ENCODE data around the gene PRKD1. TPM values are rescaled to one million over a fixed set of nuclear protein-coding genes. Genes with fewer than 3 reads are reported as not detected.
A peak's percentile ranks its signal among the peaks of the same experiment; 100 is the strongest.

Gene PRKD1
- polyA plus RNA-seq (2013, experiment 1 of 2): 19.8 TPM
- polyA plus RNA-seq (2013, experiment 2 of 2): 16.4 TPM

DNA sequence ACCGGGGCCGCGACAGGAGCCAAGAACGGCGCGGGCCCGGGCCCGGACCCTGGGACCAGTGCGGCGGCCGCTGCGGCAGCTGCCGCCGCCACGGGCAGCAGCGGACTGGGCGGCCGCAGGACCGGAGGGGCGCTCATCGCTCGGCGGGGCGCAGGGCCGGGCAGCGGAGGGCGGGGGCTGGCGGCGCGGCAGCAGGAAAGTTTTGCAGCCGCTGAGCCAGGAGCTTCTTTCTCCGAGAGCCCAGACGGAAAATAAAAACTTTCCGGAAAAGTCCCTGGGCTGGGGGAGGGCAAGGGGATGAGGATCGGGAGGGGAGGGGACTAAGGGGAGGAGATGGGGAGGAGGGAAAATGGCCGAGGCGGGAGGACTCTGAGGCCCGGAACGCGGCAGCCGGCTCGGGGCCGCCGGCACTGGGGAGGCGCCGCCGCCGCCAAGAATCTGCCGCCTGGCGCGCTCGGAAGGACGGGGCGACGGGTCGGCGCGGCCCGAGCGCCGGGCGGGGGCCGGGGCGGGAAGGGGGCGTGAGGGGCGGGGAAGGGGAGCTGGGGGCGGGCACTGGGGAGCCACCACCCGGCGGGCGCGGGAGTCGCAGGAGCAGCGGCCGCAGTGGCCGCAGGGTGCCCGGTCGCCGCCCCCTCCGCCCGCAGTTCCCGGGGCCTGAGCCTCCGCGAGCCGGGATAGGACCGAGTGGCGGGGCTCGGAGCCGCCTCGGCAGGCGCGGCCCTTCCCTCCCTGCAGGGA lies at the start of gene PRKD1:
Gene PRKD1, minus strand, starts transcription at position 472 of the 741 bp plus-strand sequence.
- H3K9me3 ChIP-seq (ENCODE audit: control insufficient read depth, low read length): no peaks in the 10 kb centered on the region
- peak within 1 kb of the TSS; percentile 66 for H3K27ac ChIP-seq (ENCODE audit: low read depth, low read length, severe bottlenecking)
- peaks cover 23% of the 10 kb centered on the region for H3K4me1 ChIP-seq (ENCODE audit: control insufficient read depth, insufficient read depth, low read length, poor library complexity, severe bottlenecking)
- WGBS, 2 experiments (ENCODE audit: insufficient coverage in 2 of 2): 0 to 1% methylated on average over 43 to 46 of the region's 91 CpGs
- no peaks in the 10 kb centered on the region for H3K36me3 ChIP-seq (ENCODE audit: control insufficient read depth, insufficient read depth, low read length)
- peak within 1 kb of the TSS; percentile 72 for H3K4me3 ChIP-seq (ENCODE audit: extremely low read depth, insufficient read depth, low read length, poor library complexity, severe bottlenecking)

DNA sequence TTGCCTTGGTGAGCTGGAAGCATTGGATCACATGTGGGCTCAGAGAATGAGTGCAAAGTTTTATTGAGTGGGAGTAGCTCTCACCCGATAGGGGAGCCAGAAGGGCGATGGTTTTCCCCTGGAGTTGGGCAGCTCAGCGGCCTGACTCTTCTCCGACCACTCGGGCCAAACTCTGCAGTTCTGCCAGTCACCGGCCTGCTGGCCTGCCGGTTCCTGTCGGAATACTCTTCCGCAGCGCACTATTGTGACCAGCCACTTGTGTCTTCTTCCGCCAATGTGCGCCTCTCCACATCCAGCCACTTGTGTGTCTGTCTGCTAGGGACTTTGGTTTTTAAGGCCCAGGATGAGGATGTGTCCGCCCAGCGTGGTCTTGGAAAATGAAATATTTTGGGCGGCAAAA lies 43.5 kb upstream of the PRKD1 start:
- 96 to 99% methylated on average over 10 to 15 of the region's 15 CpGs for WGBS, 2 experiments (ENCODE audit: insufficient coverage in 2 of 2)
- no peak overlapping the region for H3K4me3 ChIP-seq (ENCODE audit: extremely low read depth, insufficient read depth, low read length, poor library complexity, severe bottlenecking)
- H3K27ac ChIP-seq (ENCODE audit: low read depth, low read length, severe bottlenecking): no peak overlapping the region
- no peaks in the 10 kb centered on the region for H3K4me1 ChIP-seq (ENCODE audit: control insufficient read depth, insufficient read depth, low read length, poor library complexity, severe bottlenecking)
- no peaks in the 10 kb centered on the region for H3K9me3 ChIP-seq (ENCODE audit: control insufficient read depth, low read length)
- H3K36me3 ChIP-seq (ENCODE audit: control insufficient read depth, insufficient read depth, low read length): no peaks in the 10 kb centered on the region

DNA sequence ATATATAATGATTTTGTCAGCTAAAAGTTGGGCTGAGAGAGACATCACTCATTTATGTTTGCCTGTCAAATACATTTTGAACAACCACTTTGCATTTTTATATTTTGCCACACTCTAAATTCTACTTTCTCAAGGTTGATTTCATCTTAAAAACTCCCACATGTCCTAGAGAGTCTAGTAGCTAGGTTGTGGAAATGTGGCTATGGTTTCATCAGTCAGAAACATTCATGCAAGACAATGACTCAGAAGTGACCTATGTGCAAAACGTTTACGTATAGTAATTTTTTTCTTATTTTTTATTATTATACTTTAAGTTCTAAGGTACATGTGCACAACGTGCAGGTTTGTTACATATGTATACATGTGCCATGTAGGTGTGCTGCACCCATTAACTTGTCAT lies 27.4 kb upstream of the PRKD1 start:
- H3K27ac ChIP-seq (ENCODE audit: low read depth, low read length, severe bottlenecking): no peak overlapping the region
- no peak overlapping the region for H3K4me3 ChIP-seq (ENCODE audit: extremely low read depth, insufficient read depth, low read length, poor library complexity, severe bottlenecking)
- no CpG with 5 or more reads among the region's 3 CpGs for WGBS, 2 experiments (ENCODE audit: insufficient coverage in 2 of 2)
- H3K4me1 ChIP-seq (ENCODE audit: control insufficient read depth, insufficient read depth, low read length, poor library complexity, severe bottlenecking): no peaks in the 10 kb centered on the region
- H3K9me3 ChIP-seq (ENCODE audit: control insufficient read depth, low read length): no peaks in the 10 kb centered on the region
- no peaks in the 10 kb centered on the region for H3K36me3 ChIP-seq (ENCODE audit: control insufficient read depth, insufficient read depth, low read length)

DNA sequence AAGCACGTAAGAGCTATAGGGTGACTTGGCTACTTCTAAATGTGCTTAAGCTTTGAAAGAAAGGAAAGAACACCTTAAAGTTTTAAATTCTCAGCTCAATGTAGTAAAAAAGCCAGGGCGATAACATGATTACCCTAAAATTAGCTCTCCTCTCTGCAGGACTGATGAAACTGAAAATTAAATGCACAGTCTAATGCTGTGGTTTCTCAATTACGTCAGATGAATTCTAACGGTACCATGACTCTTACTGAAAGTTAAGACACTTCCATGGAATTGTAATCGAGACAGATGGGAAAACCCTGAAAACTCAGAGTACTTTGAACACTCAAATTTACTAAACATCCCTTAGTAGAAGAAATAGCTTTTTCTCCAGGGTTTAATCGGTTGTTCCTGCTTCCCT lies 25.9 kb upstream of the PRKD1 start:
- 79 to 85% methylated on average over 5 to 6 of the region's 6 CpGs for WGBS, 2 experiments (ENCODE audit: insufficient coverage in 2 of 2)
- H3K4me1 ChIP-seq (ENCODE audit: control insufficient read depth, insufficient read depth, low read length, poor library complexity, severe bottlenecking): no peaks in the 10 kb centered on the region
- H3K9me3 ChIP-seq (ENCODE audit: control insufficient read depth, low read length): no peaks in the 10 kb centered on the region
- no peak overlapping the region for H3K27ac ChIP-seq (ENCODE audit: low read depth, low read length, severe bottlenecking)
- H3K36me3 ChIP-seq (ENCODE audit: control insufficient read depth, insufficient read depth, low read length): no peaks in the 10 kb centered on the region
- H3K4me3 ChIP-seq (ENCODE audit: extremely low read depth, insufficient read depth, low read length, poor library complexity, severe bottlenecking): no peak overlapping the region

DNA sequence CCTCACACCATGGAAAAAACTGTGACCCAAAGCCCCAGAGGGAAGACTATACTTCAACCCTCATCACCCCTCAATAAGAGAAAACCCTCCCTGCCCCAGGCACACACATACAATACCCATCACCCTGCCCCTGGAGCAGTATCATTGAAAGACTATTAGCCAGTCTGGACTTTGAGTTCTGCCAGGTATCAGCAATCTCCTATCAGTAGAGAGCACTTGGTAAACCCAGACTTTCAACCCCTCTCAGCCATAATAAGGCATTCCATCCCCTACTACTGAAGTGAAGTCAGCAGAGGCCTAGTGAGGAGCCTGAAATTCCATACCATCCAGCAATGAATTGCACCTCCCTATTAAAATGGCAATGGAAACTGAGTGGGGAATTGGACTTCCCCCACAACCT lies 16.4 kb upstream of the PRKD1 start:
- H3K9me3 ChIP-seq (ENCODE audit: control insufficient read depth, low read length): no peaks in the 10 kb centered on the region
- H3K27ac ChIP-seq (ENCODE audit: low read depth, low read length, severe bottlenecking): no peak overlapping the region

DNA sequence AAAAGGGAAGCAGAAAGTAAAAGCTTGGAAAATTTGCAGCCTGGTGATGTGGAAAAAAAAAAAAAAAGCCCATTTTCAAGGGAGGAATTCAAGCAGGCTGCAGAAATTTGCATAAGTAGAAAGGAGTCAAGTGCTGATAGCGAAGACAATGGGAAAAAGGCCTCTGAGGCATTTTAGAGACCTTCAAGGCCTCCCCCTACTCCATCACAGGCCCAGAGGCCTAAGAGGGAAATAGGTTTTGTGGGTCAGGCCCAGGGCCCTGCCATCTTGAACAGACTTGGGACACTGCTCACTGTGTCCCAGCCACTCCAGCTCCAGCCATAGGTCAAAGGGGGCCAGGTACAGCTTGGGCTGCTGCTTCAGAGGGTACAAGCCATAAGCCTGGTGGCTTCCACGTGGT lies 13.8 kb upstream of the PRKD1 start:
- no peak overlapping the region for H3K4me3 ChIP-seq (ENCODE audit: extremely low read depth, insufficient read depth, low read length, poor library complexity, severe bottlenecking)
- H3K9me3 ChIP-seq (ENCODE audit: control insufficient read depth, low read length): no peaks in the 10 kb centered on the region
- WGBS, 2 experiments (ENCODE audit: insufficient coverage in 2 of 2): 45 to 79% methylated on average over 1 to 2 of the region's 2 CpGs
- no peaks in the 10 kb centered on the region for H3K4me1 ChIP-seq (ENCODE audit: control insufficient read depth, insufficient read depth, low read length, poor library complexity, severe bottlenecking)
- H3K27ac ChIP-seq (ENCODE audit: low read depth, low read length, severe bottlenecking): no peak overlapping the region
- no peaks in the 10 kb centered on the region for H3K36me3 ChIP-seq (ENCODE audit: control insufficient read depth, insufficient read depth, low read length)

More for the DNA sequence above, 16.4 kb upstream of the PRKD1 start:
- Histone ChIP-seq H3K4me3 (ENCODE audit: extremely low read depth, insufficient read depth, low read length, poor library complexity, severe bottlenecking) (no peak overlapping the region), H3K4me1 (ENCODE audit: control insufficient read depth, insufficient read depth, low read length, poor library complexity, severe bottlenecking) (no peaks in the 10 kb centered on the region), H3K36me3 (ENCODE audit: control insufficient read depth, insufficient read depth, low read length) (no peaks in the 10 kb centered on the region)

DNA sequence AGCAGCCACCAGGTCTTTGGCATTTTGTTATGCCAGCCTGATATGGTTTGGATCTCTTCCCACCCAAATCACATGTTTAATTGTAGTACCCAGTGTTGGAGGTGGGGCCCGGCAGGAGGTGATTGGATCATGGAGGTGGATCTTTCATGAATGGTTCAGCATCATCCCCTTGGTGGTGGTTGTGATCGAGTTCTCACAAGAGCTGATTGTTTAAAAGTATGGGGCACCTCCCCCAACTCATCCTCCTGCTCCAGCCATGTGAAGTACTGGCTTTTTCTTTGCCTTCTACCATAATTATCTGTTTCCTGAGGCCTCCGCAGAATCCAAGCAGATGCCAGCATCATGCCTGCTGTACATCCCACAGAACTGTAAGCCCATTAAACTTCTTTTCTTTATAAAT lies 12.8 kb upstream of the PRKD1 start:
- Histone ChIP-seq H3K9me3 (ENCODE audit: control insufficient read depth, low read length) (no peaks in the 10 kb centered on the region), H3K4me1 (ENCODE audit: control insufficient read depth, insufficient read depth, low read length, poor library complexity, severe bottlenecking) (no peaks in the 10 kb centered on the region), H3K4me3 (ENCODE audit: extremely low read depth, insufficient read depth, low read length, poor library complexity, severe bottlenecking) (no peak overlapping the region), H3K27ac (ENCODE audit: low read depth, low read length, severe bottlenecking) (no peak overlapping the region), H3K36me3 (ENCODE audit: control insufficient read depth, insufficient read depth, low read length) (no peaks in the 10 kb centered on the region)
- WGBS, 2 experiments (ENCODE audit: insufficient coverage in 2 of 2): 40 to 76% methylated on average over 1 to 2 of the region's 3 CpGs

DNA sequence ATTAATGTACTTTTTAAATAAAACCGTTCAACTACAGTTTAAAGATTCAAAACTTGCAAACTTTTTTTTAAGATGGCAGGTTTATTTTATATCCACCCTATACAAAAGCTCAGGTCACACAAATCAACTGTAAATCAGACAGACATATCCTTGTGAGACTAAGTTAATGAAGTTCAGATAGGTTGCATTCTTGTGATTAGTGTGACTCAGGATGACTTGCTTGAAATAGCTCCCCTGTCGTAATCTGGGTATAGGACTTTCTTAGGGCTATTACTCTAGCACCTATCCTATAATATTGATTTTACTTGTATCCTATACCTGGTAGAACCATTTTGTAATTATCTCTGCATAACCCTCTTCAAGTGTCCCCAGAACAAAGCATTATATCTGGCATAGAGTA lies 9.5 kb upstream of the PRKD1 start:
- Histone ChIP-seq H3K9me3 (ENCODE audit: control insufficient read depth, low read length) (no peaks in the 10 kb centered on the region), H3K36me3 (ENCODE audit: control insufficient read depth, insufficient read depth, low read length) (no peaks in the 10 kb centered on the region), H3K4me1 (ENCODE audit: control insufficient read depth, insufficient read depth, low read length, poor library complexity, severe bottlenecking) (no peaks in the 10 kb centered on the region), H3K27ac (ENCODE audit: low read depth, low read length, severe bottlenecking) (no peak overlapping the region), H3K4me3 (ENCODE audit: extremely low read depth, insufficient read depth, low read length, poor library complexity, severe bottlenecking) (no peak overlapping the region)
- no CpG with 5 or more reads among the region's 2 CpGs for WGBS, 2 experiments (ENCODE audit: insufficient coverage in 2 of 2)

DNA sequence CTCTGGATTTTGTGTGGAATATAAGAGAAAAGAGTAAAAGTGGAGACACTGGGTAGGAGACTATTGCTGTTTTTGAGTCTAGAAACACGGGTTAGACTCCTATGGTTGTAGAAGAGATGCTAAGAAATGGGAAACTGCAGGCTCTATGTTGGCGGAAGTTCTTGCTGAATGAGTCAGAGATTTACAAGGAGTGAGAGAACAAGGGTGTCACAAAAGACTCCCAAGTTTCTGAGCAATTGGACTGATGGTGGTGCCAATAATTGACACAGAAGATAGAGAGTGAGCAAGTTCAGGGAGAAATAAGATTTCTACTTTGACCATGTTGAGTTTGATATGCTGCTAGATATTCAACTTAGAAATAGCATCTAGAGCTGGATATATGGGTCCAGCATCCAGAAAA lies 2.6 kb upstream of the PRKD1 start:
- Histone ChIP-seq H3K4me3 (ENCODE audit: extremely low read depth, insufficient read depth, low read length, poor library complexity, severe bottlenecking) (no peak overlapping the region), H3K4me1 (ENCODE audit: control insufficient read depth, insufficient read depth, low read length, poor library complexity, severe bottlenecking) (peaks cover 18% of the 10 kb centered on the region), H3K9me3 (ENCODE audit: control insufficient read depth, low read length) (no peaks in the 10 kb centered on the region), H3K27ac (ENCODE audit: low read depth, low read length, severe bottlenecking) (peak overlapping the region; percentile 62), H3K36me3 (ENCODE audit: control insufficient read depth, insufficient read depth, low read length) (no peaks in the 10 kb centered on the region)
- 49 to 50% methylated on average over 2 of the region's 2 CpGs for WGBS, 2 experiments (ENCODE audit: insufficient coverage in 2 of 2)

DNA sequence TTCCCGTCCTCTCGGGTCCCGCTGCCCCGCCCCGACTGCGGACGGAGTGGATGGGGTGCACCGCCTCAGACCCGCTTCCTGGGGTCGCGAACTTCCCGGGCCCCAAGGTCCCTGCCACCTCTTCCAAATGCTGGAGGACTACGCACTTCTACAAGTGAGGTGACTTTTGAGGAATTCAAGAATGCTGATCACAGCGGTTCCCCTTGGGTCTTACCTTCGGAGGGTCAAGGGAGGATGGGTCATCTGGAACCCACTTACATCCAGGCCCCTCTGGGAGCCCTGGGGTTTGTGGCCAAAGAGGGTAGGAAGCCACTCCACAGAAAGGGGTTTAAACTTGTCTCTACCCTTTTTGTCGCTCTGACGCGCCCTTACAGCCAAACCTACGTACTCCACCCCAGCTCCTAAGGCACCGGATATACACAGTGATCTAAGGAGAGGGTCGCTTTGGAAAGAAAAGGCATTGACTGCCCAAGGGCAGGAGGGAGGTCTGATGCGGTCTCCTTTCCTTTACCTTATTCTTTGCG lies 532 bp upstream of the PRKD1 start:
- Histone ChIP-seq H3K27ac (ENCODE audit: low read depth, low read length, severe bottlenecking) (peak overlapping the region; percentile 66), H3K9me3 (ENCODE audit: control insufficient read depth, low read length) (no peaks in the 10 kb centered on the region), H3K4me1 (ENCODE audit: control insufficient read depth, insufficient read depth, low read length, poor library complexity, severe bottlenecking) (peaks cover 23% of the 10 kb centered on the region), H3K4me3 (ENCODE audit: extremely low read depth, insufficient read depth, low read length, poor library complexity, severe bottlenecking) (peak overlapping the region; percentile 72), H3K36me3 (ENCODE audit: control insufficient read depth, insufficient read depth, low read length) (no peaks in the 10 kb centered on the region)
- 28 to 37% methylated on average over 8 to 12 of the region's 23 CpGs for WGBS, 2 experiments (ENCODE audit: insufficient coverage in 2 of 2)

DNA sequence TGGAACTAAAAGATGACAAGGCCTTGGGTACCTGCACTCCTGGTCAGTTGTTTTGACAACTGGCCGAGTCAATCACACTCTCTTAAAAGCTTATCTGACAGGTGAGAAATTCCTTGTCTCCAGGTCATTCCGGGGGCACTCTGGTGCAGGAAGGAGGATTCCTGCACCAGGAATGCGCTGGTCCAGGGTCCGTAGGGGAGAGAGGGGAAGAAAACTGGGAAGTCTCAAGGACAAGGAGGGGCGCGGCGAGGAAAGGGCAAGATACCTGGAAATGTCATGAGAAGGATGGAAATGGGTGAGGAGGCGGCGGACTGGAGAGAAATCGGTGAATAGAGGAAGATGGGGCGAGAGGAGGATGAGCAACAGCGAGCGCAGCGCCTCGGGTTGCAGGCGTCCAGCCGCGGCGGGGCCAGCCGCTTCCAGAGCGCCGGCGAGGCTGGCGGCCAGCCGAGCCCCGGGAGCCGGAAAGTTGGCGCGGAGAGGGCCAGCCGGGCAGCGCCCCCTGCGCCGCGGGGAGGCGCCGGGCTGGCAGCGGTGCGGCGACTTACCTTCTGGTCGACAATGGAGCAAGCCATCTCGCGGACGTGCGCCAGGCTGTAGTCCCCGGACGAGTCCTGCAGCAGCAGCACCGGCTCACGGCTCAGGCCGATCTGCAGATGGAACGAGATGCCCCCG lies 809 bp downstream of the PRKD1 start:
- peaks cover 23% of the 10 kb centered on the region for H3K4me1 ChIP-seq (ENCODE audit: control insufficient read depth, insufficient read depth, low read length, poor library complexity, severe bottlenecking)
- H3K36me3 ChIP-seq (ENCODE audit: control insufficient read depth, insufficient read depth, low read length): no peaks in the 10 kb centered on the region
- peak overlapping the region; percentile 72 for H3K4me3 ChIP-seq (ENCODE audit: extremely low read depth, insufficient read depth, low read length, poor library complexity, severe bottlenecking)
- H3K27ac ChIP-seq (ENCODE audit: low read depth, low read length, severe bottlenecking): peak overlapping the region; percentile 57
- WGBS, 2 experiments (ENCODE audit: insufficient coverage in 2 of 2): 0 to 1% methylated on average over 39 to 43 of the region's 51 CpGs
- no peaks in the 10 kb centered on the region for H3K9me3 ChIP-seq (ENCODE audit: control insufficient read depth, low read length)
